Uterus (tissue), 4 donors: ENCODE measurements around the gene RBM38. TPM values are rescaled to one million over a fixed set of nuclear protein-coding genes. Genes with fewer than 3 reads are reported as not detected.

Experiments
- DNase-seq, 2 donors: peaks; one replicate each; pipeline ENCODE4 v3.0.0-alpha.2; 2019 to 2020
- H3K27ac ChIP-seq, 2 donors: fragments of 200-600 bp; sonication (generic); 1 replicate in 1 of 2; 2 replicates in 1 of 2; pipeline ENCODE4 v1.5.1; 2016 to 2018
- H3K27me3 ChIP-seq, 2 donors: fragments of 200-600 bp; sonication (generic); one replicate each; pipeline ENCODE4 v1.5.1; 2018 to 2019; ENCODE audit warnings: control low read depth in 1 of 2
- H3K36me3 ChIP-seq, 2 donors: fragments of 200-600 bp; sonication (generic); one replicate each; pipeline ENCODE4 v1.5.1; 2019; ENCODE audit warnings: control low read depth in 1 of 2
- H3K4me1 ChIP-seq, 2 donors: fragments of 200-600 bp; sonication (generic); one replicate each; pipeline ENCODE4 v1.5.1; 2018 to 2019; ENCODE audit warnings: control low read depth in 1 of 2
- H3K4me3 ChIP-seq, 2 donors: fragments of 200-600 bp; sonication (generic); 1 replicate in 1 of 2; 2 replicates in 1 of 2; pipeline ENCODE4 v1.5.1; 2018 to 2019; ENCODE audit warnings: mild to moderate bottlenecking in 1 of 2
- H3K9me3 ChIP-seq, 2 donors: fragments of 200-600 bp; sonication (generic); one replicate each; pipeline ENCODE4 v1.5.1; 2019; ENCODE audit warnings: control low read depth in 1 of 2
- CTCF ChIP-seq, 4 experiments: fragments of 200-600 bp in 2 of 4; fragments of 450-650 bp in 2 of 4; sonication (generic) in 2 of 4; IDR thresholded peaks; one replicate each; pipeline ENCODE4 v1.5.1; 2016 to 2019; ENCODE audit warnings: antibody characterized with exemption in 4 of 4, mild to moderate bottlenecking in 2 of 4, moderate library complexity in 1 of 4
- POLR2A ChIP-seq, 2 donors: fragments of 450-650 bp; IDR thresholded peaks; one replicate each; pipeline ENCODE4 v1.6.1; 2016; ENCODE audit warnings: antibody characterized with exemption in 2 of 2, mild to moderate bottlenecking in 1 of 2, moderate library complexity in 1 of 2
- intact Hi-C: fragments of 100-400 bp; cut with DNase I; formaldehyde crosslinking; loops from one replicate; pipeline ENCODE4 v1.15.1; 2023; ENCODE audit warnings: low total_unique reads
- total RNA-seq, 4 donors: library from RNA; depleted of rRNA in 3 of 4; stranded (reverse); fragments of >200 nt in 3 of 4; gene quantifications; one replicate each; pipeline versions ENCODE4 v1.1.0 to v1.2.4, GENCODE V29; 2014 to 2023
- donor health status: DM: yes; HTN: yes; CAD: no.

RBM38 gene
- total RNA-seq, 4 donors from 2014 or later = 1.2 to 48.6 (median 8.8) TPM

GRCh38 chr20:57421253-57422220 is 30.3 kb downstream of the RBM38 start:
- intact Hi-C loops = no loop called here
- Histone ChIP-seq H3K4me3 (no peak overlapping the region), H3K36me3 (no peaks in the 10 kb centered on the region), H3K9me3 (no peaks in the 10 kb centered on the region), H3K27me3 (no peaks in the 10 kb centered on the region), H3K4me1 (no peaks in the 10 kb centered on the region), H3K27ac (no peak overlapping the region)
- no peak for TF ChIP-seq CTCF (IDR thresholded peaks at IDR 0.05)
- no peak for TF ChIP-seq POLR2A (IDR thresholded peaks at IDR 0.05)
- DNase-seq = no peak

- no peak for TF ChIP-seq CTCF (IDR thresholded peaks at IDR 0.05)
- no peak for TF ChIP-seq POLR2A (IDR thresholded peaks at IDR 0.05)
- no peaks in the 10 kb centered on the region for H3K36me3 ChIP-seq
- H3K27me3 ChIP-seq = no peaks in the 10 kb centered on the region
- no peak overlapping the region for H3K27ac ChIP-seq
- DNase-seq = no peak
- no peaks in the 10 kb centered on the region for H3K4me1 ChIP-seq
- intact Hi-C loops = no loop called here
- H3K4me3 ChIP-seq = no peak overlapping the region
- H3K9me3 ChIP-seq = no peaks in the 10 kb centered on the region
These were observed 31.1 kb downstream of the RBM38 start for GRCh38 chr20:57422254-57422653.

GRCh38 chr20:57425150-57426013 is 34.2 kb downstream of the RBM38 start:
- no peaks in the 10 kb centered on the region for H3K27me3 ChIP-seq
- no peaks in the 10 kb centered on the region for H3K4me1 ChIP-seq
- no peaks in the 10 kb centered on the region for H3K36me3 ChIP-seq
- H3K27ac ChIP-seq = no peak overlapping the region
- DNase-seq = no peak
- no peak overlapping the region for H3K4me3 ChIP-seq
- intact Hi-C loops = no loop called here
- no peaks in the 10 kb centered on the region for H3K9me3 ChIP-seq
- no peak for TF ChIP-seq POLR2A (IDR thresholded peaks at IDR 0.05)
- TF ChIP-seq CTCF (IDR thresholded peaks at IDR 0.05) = no peak

GRCh38 chr20:57426271-57426689 is 35.1 kb downstream of the RBM38 start:
- H3K4me1 ChIP-seq = no peaks in the 10 kb centered on the region
- no peak for TF ChIP-seq POLR2A (IDR thresholded peaks at IDR 0.05)
- no peak for TF ChIP-seq CTCF (IDR thresholded peaks at IDR 0.05)
- DNase-seq = no peak
- no peak overlapping the region for H3K4me3 ChIP-seq
- H3K27ac ChIP-seq = no peak overlapping the region
- H3K27me3 ChIP-seq = no peaks in the 10 kb centered on the region
- H3K9me3 ChIP-seq = no peaks in the 10 kb centered on the region
- intact Hi-C loops = no loop called here
- no peaks in the 10 kb centered on the region for H3K36me3 ChIP-seq
